Vagina (tissue), 2 donors: ENCODE measurements around the gene CCDC7. TPM values are rescaled to one million over a fixed set of nuclear protein-coding genes. Genes with fewer than 3 reads are reported as not detected.

Source experiments
- DNase-seq, 2 donors: peaks; one replicate each; pipeline ENCODE4 v3.0.0-alpha.2; 2017; ENCODE audit errors: extremely low spot score in 2 of 2
- H3K27ac ChIP-seq: fragments of 200-600 bp; sonication (generic); one replicate; pipeline ENCODE4 v1.5.1; 2019
- H3K27me3 ChIP-seq: fragments of 200-600 bp; sonication (generic); one replicate; pipeline ENCODE4 v1.5.1; 2019
- H3K36me3 ChIP-seq, 2 donors: fragments of 200-600 bp; sonication (generic); one replicate each; pipeline ENCODE4 v1.5.1; 2017 to 2019
- H3K4me1 ChIP-seq: fragments of 200-600 bp; sonication (generic); one replicate; pipeline ENCODE4 v1.5.1; 2019
- H3K4me3 ChIP-seq, 2 donors: fragments of 200-600 bp; sonication (generic); 1 replicate in 1 of 2; 2 replicates in 1 of 2; pipeline ENCODE4 v1.5.1; 2016 to 2019
- H3K9me3 ChIP-seq: fragments of 200-600 bp; sonication (generic); one replicate; pipeline ENCODE4 v1.5.1; 2019
- CTCF ChIP-seq, 3 experiments: fragments of 450-650 bp in 2 of 3; fragments of 200-600 bp in 1 of 3; sonication (generic) in 1 of 3; IDR thresholded peaks; one replicate each; pipeline ENCODE4 v1.5.1; 2017 to 2019; ENCODE audit warnings: antibody characterized with exemption in 3 of 3, mild to moderate bottlenecking in 2 of 3, moderate library complexity in 2 of 3
- POLR2A ChIP-seq, 2 donors: fragments of 450-650 bp; IDR thresholded peaks; one replicate each; pipeline ENCODE4 v1.6.1; 2017; ENCODE audit warnings: antibody characterized with exemption in 2 of 2, mild to moderate bottlenecking in 2 of 2, moderate library complexity in 2 of 2
- POLR2AphosphoS5 ChIP-seq, 2 donors: sonication (generic); formaldehyde crosslinking; IDR thresholded peaks; one replicate each; pipeline ENCODE4 v1.9.0; 2017; ENCODE audit warnings: antibody characterized with exemption in 2 of 2, mild to moderate bottlenecking in 2 of 2, low read depth in 1 of 2; ENCODE audit not compliant: insufficient read depth in 1 of 2
- intact Hi-C: fragments of 100-400 bp; cut with DNase I; formaldehyde crosslinking; loops from one replicate; pipeline ENCODE4 v1.15.1; 2023
- total RNA-seq: library from RNA; depleted of rRNA; stranded (reverse); fragments of >200 nt; gene quantifications from one replicate; pipeline ENCODE4 v1.2.3, GENCODE V29; 2016

The CCDC7 gene
- total RNA-seq, 1 donor from 2014 or later, result 22.8 TPM

- Histone ChIP-seq H3K4me3 (no peak overlapping the region), H3K36me3 (no peaks in the 10 kb centered on the region), H3K9me3 (no peaks in the 10 kb centered on the region), H3K4me1 (no peaks in the 10 kb centered on the region), H3K27ac (no peak overlapping the region), H3K27me3 (no peaks in the 10 kb centered on the region)
- DNase-seq, result no peak
- no peak for TF ChIP-seq POLR2AphosphoS5 (IDR thresholded peaks at IDR 0.05; ENCODE audit: insufficient read depth in 1 of 2, low read depth in 1 of 2)
- no peak for TF ChIP-seq CTCF (IDR thresholded peaks at IDR 0.05)
- no peak for TF ChIP-seq POLR2A (IDR thresholded peaks at IDR 0.05)
- intact Hi-C loops, result no loop called here
These were observed 12.4 kb upstream of the CCDC7 start for GRCh38 chr10:32433542-32433941.

GRCh38 chr10:32436215-32436614 lies 9.7 kb upstream of the CCDC7 start:
- no peaks in the 10 kb centered on the region for H3K4me1 ChIP-seq
- no peaks in the 10 kb centered on the region for H3K27me3 ChIP-seq
- no peaks in the 10 kb centered on the region for H3K9me3 ChIP-seq
- no peak for DNase-seq
- TF ChIP-seq POLR2A (IDR thresholded peaks at IDR 0.05) (no peak), POLR2AphosphoS5 (IDR thresholded peaks at IDR 0.05; ENCODE audit: insufficient read depth in 1 of 2, low read depth in 1 of 2) (no peak), CTCF (IDR thresholded peaks at IDR 0.05) (no peak)
- intact Hi-C loops, result no loop called here
- H3K27ac ChIP-seq, result no peak overlapping the region
- H3K4me3 ChIP-seq, result no peak overlapping the region
- no peaks in the 10 kb centered on the region for H3K36me3 ChIP-seq

GRCh38 chr10:32437334-32437733 lies 8.6 kb upstream of the CCDC7 start:
- Histone ChIP-seq H3K27me3 (no peaks in the 10 kb centered on the region), H3K36me3 (no peaks in the 10 kb centered on the region), H3K9me3 (no peaks in the 10 kb centered on the region), H3K27ac (no peak overlapping the region), H3K4me3 (no peak overlapping the region), H3K4me1 (no peaks in the 10 kb centered on the region)
- DNase-seq, result no peak
- intact Hi-C loops, result no loop called here
- TF ChIP-seq POLR2A (IDR thresholded peaks at IDR 0.05) (no peak), POLR2AphosphoS5 (IDR thresholded peaks at IDR 0.05; ENCODE audit: insufficient read depth in 1 of 2, low read depth in 1 of 2) (no peak), CTCF (IDR thresholded peaks at IDR 0.05) (no peak)

- no peaks in the 10 kb centered on the region for H3K9me3 ChIP-seq
- H3K27me3 ChIP-seq, result no peaks in the 10 kb centered on the region
- H3K4me3 ChIP-seq, result peak overlapping the region in 1 of 2 donors; percentile 72
- no peak for DNase-seq
- no peaks in the 10 kb centered on the region for H3K36me3 ChIP-seq
- TF ChIP-seq CTCF (IDR thresholded peaks at IDR 0.05) (no peak), POLR2AphosphoS5 (IDR thresholded peaks at IDR 0.05; ENCODE audit: insufficient read depth in 1 of 2, low read depth in 1 of 2) (no peak), POLR2A (IDR thresholded peaks at IDR 0.05) (no peak)
- peak overlapping the region; percentile 97 for H3K27ac ChIP-seq
- peaks cover 5% of the 10 kb centered on the region for H3K4me1 ChIP-seq
- intact Hi-C loops, result no loop called here
These were observed 904 bp upstream of the CCDC7 start for GRCh38 chr10:32445036-32445435.

- TF ChIP-seq POLR2AphosphoS5 (IDR thresholded peaks at IDR 0.05; ENCODE audit: insufficient read depth in 1 of 2, low read depth in 1 of 2), result no peak
- TF ChIP-seq CTCF (IDR thresholded peaks at IDR 0.05), result no peak
- no peak for TF ChIP-seq POLR2A (IDR thresholded peaks at IDR 0.05)
- intact Hi-C loops, result no loop called here
- Histone ChIP-seq H3K4me1 (peaks cover 5% of the 10 kb centered on the region), H3K4me3 (peak overlapping the region; percentile 64 to 72), H3K27ac (peak overlapping the region; percentile 97), H3K36me3 (no peaks in the 10 kb centered on the region), H3K27me3 (no peaks in the 10 kb centered on the region), H3K9me3 (no peaks in the 10 kb centered on the region)
- DNase-seq, result no peak
These were observed 831 bp downstream of the CCDC7 start for GRCh38 chr10:32446536-32447406.
